Myocyte (in vitro differentiated cells): Measurements from ENCODE around the gene NDUFS8. TPM values are rescaled to one million over a fixed set of nuclear protein-coding genes. Genes with fewer than 3 reads are reported as not detected.

Experiments
- DNase-seq: peaks from one replicate; pipeline ENCODE4 v3.0.0-alpha.2; 2012; ENCODE audit warnings: low read depth
- total RNA-seq: library from RNA; depleted of rRNA; stranded (reverse); fragments of >200 nt; gene quantifications from 2 replicates; pipeline ENCODE4 v1.2.3, GENCODE V29; 2014

The NDUFS8 gene
- total RNA-seq, 1 donor from 2014 or later = 154 TPM

DNA sequence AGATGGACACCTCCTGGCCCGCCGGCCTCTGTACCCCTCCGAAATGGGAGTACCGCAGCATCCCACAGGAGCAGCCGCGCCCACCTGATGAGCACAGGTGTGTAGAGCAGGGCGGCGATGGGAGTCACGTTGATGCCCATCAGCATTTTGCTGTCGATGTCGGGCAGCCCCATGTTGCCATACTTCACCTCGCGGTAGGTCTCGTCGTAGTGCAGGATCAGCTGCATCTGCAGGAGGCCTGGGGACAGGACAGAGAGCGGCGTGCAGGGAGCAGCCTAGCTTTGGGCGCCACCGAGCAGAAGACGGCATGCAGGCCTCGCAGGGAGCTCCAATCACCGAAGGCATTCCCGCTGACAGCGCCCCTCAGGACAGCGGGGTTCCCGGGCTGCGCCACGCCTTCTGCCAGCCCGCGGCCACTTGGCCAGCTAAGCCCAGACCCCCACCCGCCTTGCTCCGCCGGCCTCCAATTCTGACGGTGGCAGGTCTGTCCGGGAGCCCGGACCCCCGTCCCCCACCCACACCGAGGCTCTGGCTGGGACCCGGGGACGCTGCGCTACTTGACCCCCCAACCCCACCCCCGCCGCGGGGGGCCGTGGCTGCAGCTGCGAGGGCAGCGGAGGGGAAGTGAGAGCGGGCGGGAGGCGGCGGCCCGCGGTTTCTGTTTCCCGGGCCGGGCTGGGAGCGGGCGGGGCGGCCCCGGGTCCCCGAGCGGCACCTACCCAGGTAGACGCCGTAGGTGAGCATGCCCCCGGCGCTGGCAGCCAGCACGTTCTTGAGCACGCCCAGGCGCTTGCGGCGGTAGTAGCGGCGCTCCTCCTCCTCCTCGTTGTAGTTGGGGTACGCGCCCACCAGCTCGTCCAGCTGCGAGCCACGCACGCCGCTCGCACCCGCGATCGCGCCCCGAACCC lies 27.3 kb upstream of the NDUFS8 start:
- DNase-seq = no peak

GRCh38 chr11:68003846-68004550 lies 26.5 kb upstream of the NDUFS8 start, which contains the start of gene UNC93B1:
Gene UNC93B1, minus strand, starts transcription at chr11:68004097. Its CDS starts 54 bp downstream, at chr11:68004043.
- peak; percentile 78 for DNase-seq

- DNase-seq = no peak
These were observed 25.7 kb upstream of the NDUFS8 start for GRCh38 chr11:68004551-68005335.

- DNase-seq = no peak
These were observed 23.8 kb upstream of the NDUFS8 start for GRCh38 chr11:68006606-68007166.

DNA sequence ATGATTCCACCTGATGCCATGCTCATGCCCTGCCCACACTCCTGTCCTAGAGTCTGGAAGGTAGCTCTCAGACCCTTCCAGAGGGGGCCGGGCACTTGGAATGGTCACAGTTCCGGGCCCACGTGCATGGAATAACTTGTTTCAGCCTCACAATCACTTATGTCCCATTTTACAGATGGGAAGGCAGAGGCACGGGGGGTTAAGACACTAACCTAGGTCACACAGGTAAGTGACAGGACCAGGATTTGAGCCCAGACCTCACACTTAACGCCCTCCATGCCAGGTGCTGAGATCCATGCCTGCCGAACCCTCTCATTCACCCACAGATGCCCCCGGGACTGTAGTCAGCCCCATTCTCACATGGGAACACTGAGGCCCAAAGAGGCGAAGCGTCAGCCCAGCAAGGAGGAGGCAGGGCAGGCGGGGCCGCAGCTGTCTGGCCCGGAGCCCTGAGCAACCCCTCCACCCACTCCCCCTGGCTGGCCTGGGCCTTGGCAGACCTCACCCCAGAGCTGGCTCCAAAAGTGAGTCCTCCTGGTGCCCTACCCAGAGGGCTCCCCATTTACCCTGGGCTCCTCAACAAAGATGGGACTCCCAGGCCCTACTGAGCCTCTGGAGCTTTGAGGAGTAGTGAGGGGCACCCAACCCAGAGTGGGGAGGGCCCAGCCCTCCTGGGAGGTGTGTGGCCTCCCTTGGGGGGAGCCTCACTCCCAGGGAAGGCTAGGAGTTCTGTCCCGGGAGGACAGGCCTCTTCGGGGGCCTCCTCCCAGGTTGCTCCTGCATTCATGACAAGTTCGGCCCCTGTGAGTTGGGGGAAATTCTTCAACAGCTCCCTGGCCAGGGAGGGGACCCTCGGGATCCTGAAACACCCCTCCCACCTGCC lies 22.7 kb upstream of the NDUFS8 start:
- no peak for DNase-seq

DNA sequence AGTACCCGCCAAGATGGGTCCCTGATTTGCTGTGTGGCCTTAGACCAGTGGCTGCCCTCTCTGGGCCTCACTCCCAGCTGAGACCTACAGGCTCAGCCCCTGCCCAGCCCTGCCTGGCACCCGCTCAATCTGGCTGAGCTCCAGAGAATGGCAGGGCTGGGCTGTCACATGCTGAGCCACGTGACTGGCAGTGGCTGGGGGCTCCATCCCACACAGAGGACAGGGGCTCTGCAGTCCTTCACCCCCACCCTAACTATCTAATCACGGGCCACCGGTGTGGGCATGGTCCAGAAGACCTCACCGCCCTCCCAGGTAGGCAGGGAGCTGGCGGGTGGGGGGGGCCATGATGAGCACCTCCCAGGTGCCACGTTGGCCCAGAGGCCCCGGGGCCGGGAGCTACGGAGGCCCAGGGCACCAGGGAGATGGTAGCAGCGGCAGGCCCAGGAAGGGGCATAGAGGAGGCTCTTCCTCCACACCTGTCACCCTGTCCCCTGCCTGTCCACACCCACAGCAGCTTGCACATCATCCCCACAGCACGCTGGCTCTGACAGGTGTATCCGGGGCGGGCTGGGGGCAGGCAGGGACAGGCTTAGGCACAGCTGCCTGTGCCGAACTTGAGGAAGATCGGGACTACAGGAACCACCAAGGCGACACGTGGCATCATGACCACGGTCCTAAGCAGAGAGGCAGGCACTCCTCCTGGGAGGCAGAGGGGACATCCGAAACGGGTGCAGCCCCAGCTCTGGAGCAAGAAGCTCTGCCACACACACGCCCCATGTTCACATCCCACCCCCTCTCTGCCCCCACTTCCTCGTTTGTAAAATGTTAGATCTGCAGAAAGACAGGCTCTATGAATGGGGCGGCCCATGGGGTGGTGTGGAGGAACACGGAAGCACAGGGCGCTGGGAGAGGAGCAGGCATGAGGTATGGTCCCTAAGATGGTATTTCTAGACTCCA lies 21.8 kb upstream of the NDUFS8 start:
- DNase-seq = peak; percentile 88

DNA sequence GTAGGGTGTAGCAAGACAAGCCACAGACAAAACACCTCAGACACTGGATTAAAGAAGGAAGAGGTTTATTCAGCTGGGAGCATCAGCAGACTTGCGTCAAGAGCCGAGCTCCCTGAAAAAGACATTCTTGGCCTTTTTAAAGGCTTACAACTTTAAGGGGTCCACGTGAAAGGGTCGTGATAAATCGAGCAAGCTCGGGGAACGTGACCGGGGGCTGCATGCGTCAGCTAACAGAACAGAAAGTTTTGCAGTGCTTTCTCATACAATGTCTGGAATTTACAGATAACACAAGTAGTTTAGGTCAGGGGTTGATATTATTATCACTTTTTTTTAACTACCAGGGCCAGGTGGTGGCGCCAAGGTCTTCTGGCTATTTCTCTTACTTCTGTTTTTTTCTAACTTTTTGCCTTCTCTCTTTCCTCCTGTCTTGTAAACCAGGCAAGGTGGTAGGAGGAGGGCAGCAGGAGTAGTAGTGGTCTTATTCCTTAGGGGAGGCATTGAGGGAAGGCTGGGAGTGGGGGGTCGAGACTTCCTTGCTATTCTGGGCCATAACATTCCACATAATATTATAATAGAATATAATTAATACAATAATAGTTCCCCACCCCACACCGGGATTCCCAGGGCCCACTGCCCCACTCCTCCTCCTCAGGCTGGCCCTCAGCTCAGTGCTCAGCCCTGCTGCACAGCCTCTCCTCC lies 20.9 kb upstream of the NDUFS8 start:
- peak; percentile 47 for DNase-seq

DNA sequence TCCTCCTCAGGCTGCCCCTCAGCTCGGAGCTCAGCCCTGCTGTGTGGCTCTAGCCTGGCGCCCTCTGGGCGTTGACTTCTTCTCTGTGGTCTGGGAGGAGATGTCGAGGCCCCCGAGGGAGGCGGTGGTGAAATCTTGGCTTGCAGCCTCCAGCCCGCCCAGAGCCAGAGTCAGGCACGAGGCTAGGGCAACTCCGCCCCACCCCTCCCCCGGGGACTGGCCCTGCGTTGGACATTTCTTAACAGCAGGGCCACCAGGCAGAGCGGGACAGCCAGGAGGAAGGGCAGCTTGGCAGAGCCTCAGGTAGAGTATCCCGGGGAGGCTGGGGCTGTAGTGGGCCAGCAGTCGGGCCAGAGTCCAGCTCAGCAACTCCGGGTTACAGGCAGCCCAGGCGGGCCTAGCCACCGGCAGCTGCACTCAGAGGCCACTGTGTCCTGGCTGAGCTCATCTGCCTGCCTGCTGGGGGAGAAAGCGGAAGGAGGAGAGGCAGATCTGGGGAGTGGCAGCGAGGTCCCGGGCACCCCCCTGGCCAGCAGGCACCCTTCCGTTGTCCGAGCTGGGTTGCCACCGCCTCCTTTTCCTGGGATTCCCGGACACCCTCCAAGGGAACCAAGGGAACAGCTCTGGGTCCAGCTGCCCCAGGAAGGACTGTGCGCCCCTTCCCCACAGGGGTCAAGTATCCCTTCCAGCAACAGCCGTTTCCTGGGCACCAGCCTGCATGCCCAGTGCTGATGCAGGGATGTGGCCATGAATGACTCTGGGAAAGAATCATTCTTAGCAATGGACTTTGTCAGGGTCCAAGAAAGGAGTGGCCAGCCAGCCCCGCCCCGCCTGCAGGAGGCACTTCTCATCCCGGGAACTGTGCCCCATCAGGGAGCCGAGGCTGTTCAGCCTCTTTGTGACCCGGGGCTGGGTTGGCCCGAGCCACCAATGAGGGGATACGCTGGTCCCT lies 20.1 kb upstream of the NDUFS8 start, which contains the start of gene ALDH3B1:
TSS of gene ALDH3B1 (plus strand) at position 238 of the 952 bp plus-strand sequence. CDS start 4,971 bp downstream, outside the sequence.
- DNase-seq = peak; percentile 97

- no peak for DNase-seq
These were observed 19.2 kb upstream of the NDUFS8 start for GRCh38 chr11:68011051-68011943.

- no peak for DNase-seq
These were observed 18.2 kb upstream of the NDUFS8 start for GRCh38 chr11:68012044-68012842.

DNA sequence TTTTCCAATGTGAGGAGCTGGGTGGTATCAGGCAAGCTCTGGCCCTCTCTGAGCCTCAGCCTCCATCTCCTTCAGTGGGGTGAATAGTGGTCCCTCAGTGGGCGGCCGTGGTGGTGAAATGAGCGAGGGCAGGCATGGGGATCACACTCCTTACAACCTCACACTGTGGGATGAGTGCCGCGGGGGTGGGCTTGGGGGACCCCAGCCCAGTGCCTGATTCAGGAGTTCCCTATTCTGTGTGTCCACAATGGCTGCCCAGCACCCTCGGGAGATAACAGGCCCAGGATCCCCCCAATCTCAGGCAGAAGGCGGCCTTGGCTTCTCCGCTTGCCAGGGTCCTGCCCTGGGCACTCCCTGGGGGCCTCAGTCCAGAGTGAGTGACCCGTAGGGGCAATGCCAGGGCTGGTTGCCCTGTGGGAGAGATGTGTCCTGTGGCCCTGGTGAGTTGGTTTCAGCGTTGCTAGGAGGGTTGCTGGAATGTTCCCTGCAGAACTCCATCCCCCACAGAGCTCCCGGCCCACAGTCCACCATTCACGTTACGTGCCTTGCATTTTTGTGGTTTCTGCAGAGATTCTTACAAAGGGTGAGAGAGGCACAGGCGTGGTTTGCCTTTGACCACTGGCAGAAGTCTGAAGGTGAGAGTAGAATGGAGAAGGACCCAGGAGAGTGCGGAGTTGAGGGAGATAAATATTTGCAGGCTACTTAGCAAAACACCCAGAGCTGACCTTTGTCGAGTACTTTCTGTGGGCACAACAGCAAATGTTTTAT lies 17.5 kb upstream of the NDUFS8 start:
- peak; percentile 99 for DNase-seq

- peak; percentile 72 for DNase-seq
These were observed 16.8 kb upstream of the NDUFS8 start for GRCh38 chr11:68013611-68014156.

DNA sequence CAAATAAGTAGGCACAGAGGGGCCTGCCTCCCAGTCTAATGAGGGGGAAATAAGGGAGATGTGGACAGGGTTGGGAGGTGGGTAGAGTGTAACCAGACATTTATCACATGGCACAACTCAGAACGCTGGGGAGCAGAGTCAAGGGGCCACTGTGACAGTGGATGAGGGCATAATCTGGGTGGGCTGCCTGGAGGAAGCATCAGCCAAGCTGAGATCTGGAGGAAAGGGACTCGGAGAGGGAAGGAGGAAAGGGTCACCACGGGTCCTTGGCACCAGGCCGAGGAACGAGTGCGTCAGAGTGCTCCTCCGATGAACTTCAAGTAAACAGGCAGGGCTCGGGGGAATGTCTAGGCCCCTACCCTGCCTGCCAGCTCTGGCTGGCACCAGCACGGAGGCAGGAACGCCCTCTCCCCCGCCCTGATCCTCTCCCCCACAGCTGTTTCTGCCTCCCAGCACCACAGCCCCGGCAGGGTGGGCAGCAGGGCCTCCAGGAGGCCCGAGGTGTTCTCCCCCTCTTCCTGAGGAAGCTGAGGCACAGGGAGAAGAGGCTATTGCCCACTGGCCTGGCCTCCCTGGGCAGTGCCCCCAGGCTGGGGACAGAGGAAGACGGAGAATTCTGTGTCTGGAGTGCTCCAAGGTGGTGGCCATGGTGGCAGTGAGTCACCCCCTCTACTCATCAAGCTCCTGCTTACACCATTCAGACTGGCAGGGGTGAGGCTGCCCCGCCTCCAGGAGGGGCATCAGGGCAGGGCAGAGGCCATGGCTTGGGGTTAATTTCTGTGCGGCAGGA lies 16.1 kb upstream of the NDUFS8 start:
- DNase-seq = peak; percentile 95
